ENCODE data around the gene NCK2.

The NCK2 gene

GRCh38 chr2:105936954-105937353 lies 192.2 kb downstream of the NCK2 start:
- DNase-seq, result no peak

GRCh38 chr2:105937498-105938097 lies 192.9 kb downstream of the NCK2 start:
- DNase-seq, result no peak
